Esophagus squamous epithelium (tissue), 4 donors: ENCODE data around the gene SGK1.
"Not testable (repeated sequence)": the region's sequence is repeated elsewhere in the genome, so short reads cannot be mapped to it uniquely, and the experiment has no call there.

ENCODE experiments used
- CTCF ChIP-seq, 6 experiments: fragments of 450-650 bp in 4 of 6; fragments of 200-600 bp in 2 of 6; sonication (generic) in 2 of 6; IDR thresholded peaks; one replicate each; pipeline ENCODE4 v1.5.1; 2016 to 2019; ENCODE audit warnings: antibody characterized with exemption in 6 of 6, mild to moderate bottlenecking in 4 of 6, moderate library complexity in 4 of 6
- POLR2A ChIP-seq, 4 donors: fragments of 450-650 bp; IDR thresholded peaks; one replicate each; pipeline ENCODE4 v1.6.1; 2017; ENCODE audit warnings: antibody characterized with exemption in 4 of 4, mild to moderate bottlenecking in 4 of 4, moderate library complexity in 3 of 4

GRCh38 chr6:134204759-134205158, 113.2 kb downstream of the SGK1 start:
- TF ChIP-seq CTCF, POLR2A (IDR thresholded peaks at IDR 0.05): not testable (repeated sequence)
